Measurements from ENCODE around the gene KCND2. TPM values are rescaled to one million over a fixed set of nuclear protein-coding genes. Genes with fewer than 3 reads are reported as not detected.
"Not testable (repeated sequence)": the region's sequence is repeated elsewhere in the genome, so short reads cannot be mapped to it uniquely, and the experiment has no call there.

The KCND2 gene
- under 1 TPM; 0.08 to 0.17 TPM for total RNA-seq

DNA sequence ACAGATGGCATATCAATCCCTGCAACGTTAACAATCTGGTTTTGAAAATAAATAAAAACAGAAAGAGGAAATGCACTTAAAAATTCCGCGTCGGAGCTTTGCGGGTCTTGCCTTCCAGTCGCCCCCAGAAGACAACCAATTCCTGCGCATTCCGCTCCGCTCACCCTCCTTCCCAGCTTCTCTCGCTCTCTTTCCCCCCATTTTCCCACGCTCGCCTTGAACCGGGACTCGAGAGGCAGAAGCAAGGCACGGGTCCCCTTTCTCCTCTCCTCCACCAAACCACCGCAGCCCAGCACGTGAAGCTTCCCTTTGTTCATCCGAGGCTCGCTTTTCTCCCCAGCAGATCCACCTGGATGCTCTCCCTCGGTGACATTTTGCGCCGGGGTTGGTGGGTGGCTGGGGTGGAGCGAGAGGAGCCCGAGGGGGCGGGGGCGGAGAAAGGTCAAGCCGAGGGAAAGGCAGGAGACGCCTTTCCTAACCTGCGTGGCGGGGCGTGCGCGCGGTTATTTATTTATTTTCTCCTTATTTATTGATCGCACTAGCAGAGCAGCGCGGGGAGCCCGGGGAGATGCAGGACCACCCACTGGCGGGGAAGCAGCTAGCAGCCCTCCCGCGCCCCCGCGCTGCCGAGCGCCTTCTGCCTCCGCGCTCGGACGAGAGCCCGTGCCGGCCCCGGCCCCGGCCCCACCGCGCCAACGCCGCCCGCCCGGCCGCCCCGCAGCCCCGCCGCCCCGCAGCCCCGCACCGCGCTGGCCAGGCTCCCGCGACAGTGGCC is at the start of gene KCND2:
Gene KCND2, plus strand, starts transcription at position 475 of the 775 bp plus-strand sequence.
- intact Hi-C loops (cut with DNase I) = loop anchor here (10.0 kb wide), 1 partner anchor 338 kb away; no protein-coding TSS in a partner anchor
- Histone ChIP-seq H3K9ac (ENCODE audit: low read depth in 2 of 2, low read length in 2 of 2) (no peak within 1 kb of the TSS), H3K27me3 (peaks cover 16% of the 10 kb centered on the region), H3K27ac (no peak within 1 kb of the TSS), H3K36me3 (no peaks in the 10 kb centered on the region), H3K4me1 (no peaks in the 10 kb centered on the region), H3K9me3 (no peaks in the 10 kb centered on the region), H3K4me3 (peak within 1 kb of the TSS; percentile 1)
- TF ChIP-seq CTCF (IDR thresholded peaks at IDR 0.05) = no peak
- DNase-seq = no peak

GRCh38 chr7:120226188-120226587 is 46.8 kb upstream of the KCND2 start:
- no peak overlapping the region for H3K4me3 ChIP-seq
- H3K27me3 ChIP-seq = no peaks in the 10 kb centered on the region
- no peaks in the 10 kb centered on the region for H3K36me3 ChIP-seq
- TF ChIP-seq CTCF (IDR thresholded peaks at IDR 0.05) = no peak
- intact Hi-C loops (cut with DNase I) = no loop called here
- H3K27ac ChIP-seq = no peak overlapping the region
- H3K9me3 ChIP-seq = no peaks in the 10 kb centered on the region
- H3K4me1 ChIP-seq = no peaks in the 10 kb centered on the region
- H3K9ac ChIP-seq (ENCODE audit: low read depth in 2 of 2, low read length in 2 of 2) = no peak overlapping the region
- no peak for DNase-seq

DNA sequence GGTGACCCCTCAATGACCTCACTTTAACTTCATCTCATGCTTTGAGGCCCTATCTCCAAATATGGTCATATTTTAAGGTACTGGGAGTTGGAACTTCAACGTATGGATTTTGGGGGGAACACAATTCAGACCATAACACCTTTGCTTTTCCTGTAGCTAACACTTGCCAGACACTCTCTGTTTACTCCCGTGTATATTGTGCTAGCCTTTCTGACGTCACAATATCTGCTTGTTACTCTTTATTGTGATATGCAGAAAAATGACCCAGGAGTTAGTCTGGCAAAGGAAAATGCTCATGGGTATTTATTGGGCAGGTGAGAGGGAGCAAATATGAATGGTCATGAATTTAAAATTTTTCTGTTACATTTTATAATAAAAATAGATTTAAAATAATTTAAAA is 45.7 kb upstream of the KCND2 start:
- H3K27me3 ChIP-seq = no peaks in the 10 kb centered on the region
- no peak overlapping the region for H3K9ac ChIP-seq (ENCODE audit: low read depth in 2 of 2, low read length in 2 of 2)
- no peak for TF ChIP-seq CTCF (IDR thresholded peaks at IDR 0.05)
- DNase-seq = no peak
- intact Hi-C loops (cut with DNase I) = no loop called here
- H3K4me3 ChIP-seq = no peak overlapping the region
- no peaks in the 10 kb centered on the region for H3K4me1 ChIP-seq
- H3K36me3 ChIP-seq = no peaks in the 10 kb centered on the region
- H3K27ac ChIP-seq = no peak overlapping the region
- H3K9me3 ChIP-seq = no peaks in the 10 kb centered on the region

DNA sequence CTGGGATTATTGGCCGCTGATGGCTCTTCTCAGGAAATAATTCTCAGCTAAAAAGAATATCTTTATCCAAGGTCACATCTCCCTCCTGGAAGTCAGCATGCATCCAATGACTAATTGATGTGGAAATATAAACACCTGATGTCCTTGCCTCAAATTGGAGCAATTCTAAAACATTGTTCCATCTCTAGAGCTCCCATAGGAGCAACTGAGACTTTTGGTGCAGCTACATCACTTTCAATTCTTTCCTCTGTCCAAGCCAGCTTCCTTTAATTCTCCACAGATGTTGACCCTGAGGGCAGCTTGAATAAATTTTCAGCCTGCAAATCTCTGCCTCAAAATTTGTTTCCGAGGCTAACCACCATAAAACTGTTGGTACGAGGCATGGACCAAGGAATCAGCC is 43.9 kb upstream of the KCND2 start:
- intact Hi-C loops (cut with DNase I) = no loop called here
- Histone ChIP-seq H3K9ac (ENCODE audit: low read depth in 2 of 2, low read length in 2 of 2) (no peak overlapping the region), H3K36me3 (no peaks in the 10 kb centered on the region), H3K4me3 (no peak overlapping the region), H3K27ac (no peak overlapping the region), H3K27me3 (no peaks in the 10 kb centered on the region), H3K9me3 (no peaks in the 10 kb centered on the region), H3K4me1 (no peaks in the 10 kb centered on the region)
- no peak for TF ChIP-seq CTCF (IDR thresholded peaks at IDR 0.05)
- no peak for DNase-seq

DNA sequence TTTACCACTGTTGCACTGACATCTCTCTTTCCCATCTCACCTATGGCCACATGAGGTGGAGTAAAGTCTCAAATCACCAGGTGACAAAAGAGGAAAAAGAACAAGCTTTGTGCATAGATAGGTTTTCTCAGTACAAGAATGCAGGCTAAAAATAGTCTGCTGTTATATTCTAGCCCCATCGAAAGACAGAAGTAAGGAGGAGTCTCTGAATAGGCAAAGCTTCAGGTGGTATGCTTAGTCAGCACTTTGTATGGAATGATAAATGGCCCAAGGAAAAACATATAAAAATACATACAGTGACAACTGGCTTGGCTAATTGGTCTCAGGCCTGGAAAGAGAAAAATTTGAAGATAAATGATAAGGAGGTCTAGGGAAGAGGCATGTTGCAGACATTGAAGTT is 39.6 kb upstream of the KCND2 start:
- TF ChIP-seq CTCF (IDR thresholded peaks at IDR 0.05) = no peak
- H3K27me3 ChIP-seq = no peaks in the 10 kb centered on the region
- H3K4me3 ChIP-seq = no peak overlapping the region
- H3K36me3 ChIP-seq = no peaks in the 10 kb centered on the region
- no peaks in the 10 kb centered on the region for H3K9me3 ChIP-seq
- DNase-seq = no peak
- H3K4me1 ChIP-seq = no peaks in the 10 kb centered on the region
- intact Hi-C loops (cut with DNase I) = no loop called here
- no peak overlapping the region for H3K27ac ChIP-seq
- H3K9ac ChIP-seq (ENCODE audit: low read depth in 2 of 2, low read length in 2 of 2) = no peak overlapping the region

GRCh38 chr7:120240350-120240749 is 32.6 kb upstream of the KCND2 start:
- intact Hi-C loops (cut with DNase I); H3K9me3 ChIP-seq; DNase-seq; H3K36me3 ChIP-seq; H3K27me3 ChIP-seq; H3K4me3 ChIP-seq; H3K27ac ChIP-seq; H3K4me1 ChIP-seq; H3K9ac ChIP-seq (ENCODE audit: low read depth in 2 of 2, low read length in 2 of 2): not testable (repeated sequence)
